Thyroid gland (tissue), 4 donors: ENCODE measurements around the gene RFX3. TPM values are rescaled to one million over a fixed set of nuclear protein-coding genes. Genes with fewer than 3 reads are reported as not detected.

Experiments used
- DNase-seq, 2 donors: peaks; one replicate each; pipeline ENCODE4 v3.0.0-alpha.2; 2019
- H3K27ac ChIP-seq, 3 donors: fragments of 200-600 bp; sonication (generic); 1 replicate in 2 of 3; 2 replicates in 1 of 3; pipeline ENCODE4 v1.5.1; 2016 to 2019; ENCODE audit warnings: mild to moderate bottlenecking in 1 of 3, moderate library complexity in 1 of 3
- H3K27me3 ChIP-seq: fragments of 200-600 bp; sonication (generic); one replicate; pipeline ENCODE4 v1.5.1; 2019
- H3K36me3 ChIP-seq, 2 donors: fragments of 200-600 bp; sonication (generic); one replicate each; pipeline ENCODE4 v1.5.1; 2016 to 2019
- H3K4me1 ChIP-seq, 2 donors: fragments of 200-600 bp; sonication (generic); one replicate each; pipeline ENCODE4 v1.5.1; 2017 to 2019
- H3K4me3 ChIP-seq, 3 donors: fragments of 200-600 bp; sonication (generic); replicated peaks in 1 of 3; 1 replicate in 2 of 3; 2 replicates in 1 of 3; pipeline ENCODE4 v1.5.1; 2016; ENCODE audit warnings: mild to moderate bottlenecking in 1 of 3
- H3K9me3 ChIP-seq: fragments of 200-600 bp; sonication (generic); one replicate; pipeline ENCODE4 v1.5.1; 2017
- POLR2A ChIP-seq, 2 donors: fragments of 450-650 bp; IDR thresholded peaks; one replicate each; pipeline ENCODE4 v1.6.1; 2017; ENCODE audit warnings: antibody characterized with exemption in 2 of 2, mild to moderate bottlenecking in 2 of 2, moderate library complexity in 1 of 2
- WGBS, 2 donors: methylation state at CpG; one replicate each; pipeline ENCODE4 v1.1.5; 2017; 5-methylcytosine and 5-hydroxymethylcytosine counted together
- intact Hi-C: fragments of 100-400 bp; cut with DNase I; formaldehyde crosslinking; loops from one replicate; pipeline ENCODE4 v1.15.1; 2023
- total RNA-seq, 4 donors: library from RNA; depleted of rRNA; stranded (reverse); fragments of >200 nt; gene quantifications; one replicate each; pipeline ENCODE4 v1.2.3, GENCODE V29; 2016
- TF ChIP-seq, protein P1 (sequence below), 6 experiments: fragments of 200-600 bp in 3 of 6; fragments of 450-650 bp in 3 of 6; sonication (generic) in 3 of 6; IDR thresholded peaks; one replicate each; pipeline ENCODE4 v1.5.1; 2016 to 2019; ENCODE audit warnings: antibody characterized with exemption in 6 of 6, mild to moderate bottlenecking in 2 of 6, inconsistent platforms in 1 of 6, moderate library complexity in 1 of 6

The RFX3 gene
- total RNA-seq, 4 donors from 2014 or later: 8.8 to 16.7 (median 12.3) TPM

DNA sequence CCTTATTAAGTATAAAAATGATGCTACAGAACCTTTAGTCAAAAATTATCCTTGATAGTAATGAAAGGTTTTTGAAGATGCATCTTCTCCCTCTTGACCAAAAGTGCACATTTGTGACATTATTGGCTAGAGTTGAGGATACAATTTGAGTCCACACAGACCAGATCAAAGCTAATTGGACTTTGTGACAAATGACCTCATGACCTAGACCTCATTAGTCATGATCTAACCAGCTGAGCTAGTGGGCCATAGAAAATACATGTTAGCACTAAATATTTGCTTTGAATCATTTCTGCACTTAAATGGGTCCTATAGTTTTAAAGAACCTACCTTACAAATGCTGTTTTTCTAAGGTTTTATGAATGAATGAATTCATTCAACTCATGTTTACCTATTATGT lies 182.1 kb downstream of the RFX3 start:
- Histone ChIP-seq H3K36me3 (no peaks in the 10 kb centered on the region), H3K9me3 (no peaks in the 10 kb centered on the region), H3K27ac (no peak overlapping the region), H3K27me3 (no peaks in the 10 kb centered on the region), H3K4me1 (no peaks in the 10 kb centered on the region), H3K4me3 (no peak overlapping the region)
- DNase-seq: no peak
- intact Hi-C loops: no loop called here
- TF ChIP-seq, protein P1, sequence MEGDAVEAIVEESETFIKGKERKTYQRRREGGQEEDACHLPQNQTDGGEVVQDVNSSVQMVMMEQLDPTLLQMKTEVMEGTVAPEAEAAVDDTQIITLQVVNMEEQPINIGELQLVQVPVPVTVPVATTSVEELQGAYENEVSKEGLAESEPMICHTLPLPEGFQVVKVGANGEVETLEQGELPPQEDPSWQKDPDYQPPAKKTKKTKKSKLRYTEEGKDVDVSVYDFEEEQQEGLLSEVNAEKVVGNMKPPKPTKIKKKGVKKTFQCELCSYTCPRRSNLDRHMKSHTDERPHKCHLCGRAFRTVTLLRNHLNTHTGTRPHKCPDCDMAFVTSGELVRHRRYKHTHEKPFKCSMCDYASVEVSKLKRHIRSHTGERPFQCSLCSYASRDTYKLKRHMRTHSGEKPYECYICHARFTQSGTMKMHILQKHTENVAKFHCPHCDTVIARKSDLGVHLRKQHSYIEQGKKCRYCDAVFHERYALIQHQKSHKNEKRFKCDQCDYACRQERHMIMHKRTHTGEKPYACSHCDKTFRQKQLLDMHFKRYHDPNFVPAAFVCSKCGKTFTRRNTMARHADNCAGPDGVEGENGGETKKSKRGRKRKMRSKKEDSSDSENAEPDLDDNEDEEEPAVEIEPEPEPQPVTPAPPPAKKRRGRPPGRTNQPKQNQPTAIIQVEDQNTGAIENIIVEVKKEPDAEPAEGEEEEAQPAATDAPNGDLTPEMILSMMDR (IDR thresholded peaks at IDR 0.05): no peak
- no peak for TF ChIP-seq POLR2A (IDR thresholded peaks at IDR 0.05)

DNA sequence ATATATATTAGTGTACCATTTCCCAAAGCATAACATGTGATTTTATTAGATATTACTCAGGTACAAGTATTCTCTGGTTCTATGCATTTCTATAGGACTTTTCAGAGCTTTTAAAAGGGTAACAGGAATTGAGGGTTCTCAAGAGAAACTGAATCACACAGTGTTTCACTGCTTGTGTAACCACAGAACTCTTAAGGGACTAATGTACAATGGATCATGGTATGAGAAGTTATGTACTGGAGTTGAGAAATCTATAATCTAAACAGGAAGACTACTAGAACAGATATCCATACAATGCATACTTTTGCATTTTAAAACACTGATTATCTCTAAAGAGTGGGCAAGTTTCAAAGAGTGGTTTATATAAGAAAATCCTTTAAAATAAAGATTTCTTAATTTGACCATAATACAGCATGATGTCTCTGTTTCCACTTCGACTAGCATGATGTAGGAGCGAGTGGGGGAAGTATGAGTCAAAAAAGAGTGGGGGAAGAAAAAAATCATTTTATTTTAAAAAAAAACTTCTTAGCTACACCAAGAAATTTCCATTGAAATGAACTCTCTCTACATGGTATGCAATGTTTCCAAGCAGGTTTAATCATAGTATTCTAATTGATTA lies 183.5 kb downstream of the RFX3 start:
- no peak for TF ChIP-seq POLR2A (IDR thresholded peaks at IDR 0.05)
- TF ChIP-seq, protein P1 (IDR thresholded peaks at IDR 0.05): no peak
- Histone ChIP-seq H3K36me3 (no peaks in the 10 kb centered on the region), H3K9me3 (no peaks in the 10 kb centered on the region), H3K27ac (no peak overlapping the region), H3K27me3 (no peaks in the 10 kb centered on the region), H3K4me3 (no peak overlapping the region), H3K4me1 (peaks cover 1 to 2% of the 10 kb centered on the region in 2 donors)
- DNase-seq: no peak
- WGBS, 2 donors: 69 to 91% methylated on average over 2 of the region's 2 CpGs
- intact Hi-C loops: no loop called here

DNA sequence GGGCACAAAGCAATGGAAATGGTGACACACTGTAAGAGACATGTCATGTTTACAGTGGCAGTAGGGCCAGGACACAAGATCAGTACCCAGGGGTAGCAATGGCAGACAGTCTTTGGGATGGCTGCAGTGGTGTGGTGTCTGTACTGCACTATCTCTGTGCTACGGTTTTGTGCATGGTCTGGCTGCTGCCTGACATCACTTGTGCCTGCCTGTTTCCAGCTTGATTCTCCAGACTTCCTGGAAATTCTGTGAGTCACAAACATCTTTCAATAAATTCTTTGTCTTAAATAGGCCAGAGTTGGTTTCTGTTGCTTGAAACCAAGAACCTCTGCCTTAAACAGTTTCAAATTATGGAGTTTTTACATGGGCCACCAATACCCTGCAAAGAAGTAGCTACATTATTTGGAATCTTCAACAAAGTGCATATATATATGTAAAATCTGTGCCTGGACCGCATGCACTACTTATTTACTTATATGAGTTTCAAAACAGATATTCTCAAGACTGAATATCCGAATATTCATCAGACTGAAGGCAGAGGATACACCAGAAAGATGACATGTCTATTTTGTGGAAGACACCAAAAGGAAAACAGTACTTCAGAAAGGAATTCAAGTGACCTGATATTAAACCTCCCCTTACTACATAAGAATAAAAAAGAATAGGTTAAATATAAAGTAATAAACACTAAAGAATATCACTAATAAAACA lies 188.1 kb downstream of the RFX3 start:
- Histone ChIP-seq H3K27me3 (no peaks in the 10 kb centered on the region), H3K4me3 (no peak overlapping the region), H3K4me1 (peaks cover 8 to 10% of the 10 kb centered on the region in 2 donors), H3K36me3 (no peaks in the 10 kb centered on the region), H3K27ac (peak overlapping the region in 1 of 3 donors; percentile 55), H3K9me3 (no peaks in the 10 kb centered on the region)
- 82 to 83% methylated on average over 3 of the region's 3 CpGs for WGBS, 2 donors
- no peak for TF ChIP-seq POLR2A (IDR thresholded peaks at IDR 0.05)
- intact Hi-C loops: no loop called here
- DNase-seq: no peak

GRCh38 chr9:3336951-3337350 lies 188.8 kb downstream of the RFX3 start:
- TF ChIP-seq POLR2A (IDR thresholded peaks at IDR 0.05): no peak
- TF ChIP-seq, protein P1 (IDR thresholded peaks at IDR 0.05): no peak
- no peak overlapping the region for H3K4me3 ChIP-seq
- no peak for DNase-seq
- WGBS, 2 donors: 91 to 95% methylated on average over 3 of the region's 3 CpGs
- no peaks in the 10 kb centered on the region for H3K27me3 ChIP-seq
- H3K36me3 ChIP-seq: no peaks in the 10 kb centered on the region
- intact Hi-C loops: no loop called here
- H3K9me3 ChIP-seq: no peaks in the 10 kb centered on the region
- H3K27ac ChIP-seq: peak overlapping the region in 1 of 3 donors; percentile 55
- H3K4me1 ChIP-seq: peaks cover 8 to 10% of the 10 kb centered on the region in 2 donors

DNA sequence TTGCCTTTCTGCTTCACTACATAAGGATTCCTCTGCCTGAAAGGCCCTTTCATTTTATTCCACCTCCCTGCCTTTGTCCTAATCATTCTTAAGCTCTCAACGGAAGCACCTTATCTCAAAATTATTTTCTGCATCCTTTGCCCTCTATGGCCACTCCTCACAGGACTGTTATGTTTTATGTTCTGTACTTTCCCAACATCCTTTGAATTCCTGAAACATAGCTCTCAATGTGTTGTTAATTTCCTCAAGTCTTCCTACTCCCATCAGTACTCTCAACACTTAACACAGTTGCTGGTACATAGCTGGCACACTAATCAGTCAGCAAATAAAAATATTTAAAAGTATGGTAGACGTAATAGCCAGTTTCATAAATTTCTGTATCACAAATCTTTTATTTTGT lies 193.0 kb downstream of the RFX3 start:
- intact Hi-C loops: no loop called here
- H3K36me3 ChIP-seq: no peaks in the 10 kb centered on the region
- DNase-seq: no peak
- H3K4me3 ChIP-seq: no peak overlapping the region
- H3K27me3 ChIP-seq: no peaks in the 10 kb centered on the region
- 86% methylated on average over 2 of the region's 2 CpGs for WGBS, 2 donors
- no peaks in the 10 kb centered on the region for H3K9me3 ChIP-seq
- TF ChIP-seq, protein P1 (IDR thresholded peaks at IDR 0.05): no peak
- no peak for TF ChIP-seq POLR2A (IDR thresholded peaks at IDR 0.05)
- H3K27ac ChIP-seq: no peak overlapping the region
- peaks cover 12 to 14% of the 10 kb centered on the region in 2 donors for H3K4me1 ChIP-seq
